IPS-15b (cell line): ENCODE data around the gene WIPF2.

ENCODE experiments used
- H3K27me3 ChIP-seq: one replicate; pipeline ENCODE4 v1.6.1; 2013; ENCODE audit warnings: low read length; ENCODE audit not compliant: control insufficient read depth, insufficient read depth
- H3K36me3 ChIP-seq: one replicate; pipeline ENCODE4 v1.6.1; 2013; ENCODE audit warnings: low read length; ENCODE audit not compliant: control insufficient read depth, insufficient read depth
- H3K4me1 ChIP-seq: one replicate; pipeline ENCODE4 v1.6.1; 2013; ENCODE audit warnings: mild to moderate bottlenecking, low read length; ENCODE audit not compliant: control insufficient read depth, insufficient read depth
- H3K4me3 ChIP-seq: one replicate; pipeline ENCODE4 v1.5.1; 2013; ENCODE audit warnings: low read depth, low read length
- H3K9ac ChIP-seq: one replicate; pipeline ENCODE4 v1.6.1; 2013; ENCODE audit warnings: low read depth, mild to moderate bottlenecking, low read length
- H3K9me3 ChIP-seq: one replicate; pipeline ENCODE4 v1.6.1; 2013; ENCODE audit warnings: mild to moderate bottlenecking, low read length; ENCODE audit not compliant: control insufficient read depth, insufficient read depth

The WIPF2 gene

DNA sequence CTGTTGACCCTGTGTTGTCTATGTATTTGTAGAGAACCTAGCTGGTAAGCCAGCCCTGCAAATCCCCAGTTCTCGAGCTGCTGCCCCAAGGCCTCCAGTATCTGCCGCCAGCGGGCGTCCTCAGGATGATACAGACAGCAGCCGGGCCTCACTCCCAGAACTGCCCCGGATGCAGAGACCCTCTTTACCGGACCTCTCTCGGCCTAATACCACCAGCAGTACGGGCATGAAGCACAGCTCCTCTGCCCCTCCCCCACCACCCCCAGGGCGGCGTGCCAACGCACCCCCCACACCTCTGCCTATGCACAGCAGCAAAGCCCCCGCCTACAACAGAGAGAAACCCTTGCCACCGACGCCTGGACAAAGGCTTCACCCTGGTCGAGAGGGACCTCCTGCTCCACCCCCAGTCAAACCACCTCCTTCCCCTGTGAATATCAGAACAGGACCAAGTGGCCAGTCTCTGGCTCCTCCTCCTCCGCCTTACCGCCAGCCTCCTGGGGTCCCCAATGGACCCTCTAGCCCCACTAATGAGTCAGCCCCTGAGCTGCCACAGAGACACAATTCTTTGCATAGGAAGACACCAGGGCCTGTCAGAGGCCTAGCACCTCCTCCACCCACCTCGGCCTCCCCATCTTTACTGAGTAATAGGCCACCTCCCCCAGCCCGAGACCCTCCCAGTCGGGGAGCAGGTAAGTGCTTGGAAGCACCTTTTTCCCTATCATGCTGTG is 45.5 kb downstream of the WIPF2 start:
- Histone ChIP-seq H3K9me3 (no peaks in the 10 kb centered on the region), H3K36me3 (peaks cover 5% of the 10 kb centered on the region), H3K9ac (no peak overlapping the region), H3K4me1 (no peaks in the 10 kb centered on the region), H3K27me3 (no peaks in the 10 kb centered on the region), H3K4me3 (no peak overlapping the region)

DNA sequence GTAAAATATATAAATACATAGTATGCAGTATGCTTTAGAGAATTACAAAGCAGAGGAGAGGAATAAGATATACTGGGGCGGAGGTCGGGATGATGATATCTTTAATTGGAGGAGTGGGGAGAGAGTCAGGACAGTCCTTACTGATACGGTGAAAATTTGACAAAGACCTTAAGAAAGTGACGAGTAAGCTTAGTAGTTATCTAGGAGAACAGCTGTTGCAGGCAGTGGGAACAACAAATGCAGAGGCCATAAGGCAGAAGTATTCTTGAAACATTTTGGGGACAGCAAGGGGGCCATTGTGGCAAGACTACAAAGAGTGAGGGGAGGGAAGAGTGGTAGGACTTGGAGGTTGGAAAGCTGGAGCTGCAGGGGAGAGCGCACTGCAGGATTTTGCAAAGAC is 46.2 kb downstream of the WIPF2 start:
- H3K9ac ChIP-seq, result no peak overlapping the region
- H3K4me3 ChIP-seq, result no peak overlapping the region
- peaks cover 5% of the 10 kb centered on the region for H3K36me3 ChIP-seq
- no peaks in the 10 kb centered on the region for H3K27me3 ChIP-seq
- no peaks in the 10 kb centered on the region for H3K9me3 ChIP-seq
- H3K4me1 ChIP-seq, result no peaks in the 10 kb centered on the region

DNA sequence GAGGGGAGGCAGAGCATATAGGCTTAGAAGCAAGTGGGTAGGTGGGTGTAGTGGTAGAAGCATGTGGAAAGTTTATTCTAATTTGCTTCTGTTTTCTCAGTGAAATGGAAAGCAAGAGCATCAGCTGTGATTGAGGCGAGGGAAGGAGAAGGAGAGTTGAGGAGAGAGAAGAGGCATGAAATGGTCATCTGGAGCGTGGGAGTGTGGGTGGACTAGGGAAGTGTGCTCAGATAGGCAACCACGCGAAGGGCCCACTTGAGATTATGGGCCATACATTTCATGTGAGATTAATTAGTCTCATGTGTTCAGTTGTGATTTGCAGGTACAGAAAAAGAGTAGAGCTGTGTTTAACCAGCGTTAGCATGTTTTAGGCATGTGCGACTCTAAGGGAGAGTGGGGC is 47.8 kb downstream of the WIPF2 start:
- Histone ChIP-seq H3K36me3 (peaks cover 3% of the 10 kb centered on the region), H3K27me3 (no peaks in the 10 kb centered on the region), H3K9ac (no peak overlapping the region), H3K9me3 (no peaks in the 10 kb centered on the region), H3K4me3 (no peak overlapping the region), H3K4me1 (no peaks in the 10 kb centered on the region)

DNA sequence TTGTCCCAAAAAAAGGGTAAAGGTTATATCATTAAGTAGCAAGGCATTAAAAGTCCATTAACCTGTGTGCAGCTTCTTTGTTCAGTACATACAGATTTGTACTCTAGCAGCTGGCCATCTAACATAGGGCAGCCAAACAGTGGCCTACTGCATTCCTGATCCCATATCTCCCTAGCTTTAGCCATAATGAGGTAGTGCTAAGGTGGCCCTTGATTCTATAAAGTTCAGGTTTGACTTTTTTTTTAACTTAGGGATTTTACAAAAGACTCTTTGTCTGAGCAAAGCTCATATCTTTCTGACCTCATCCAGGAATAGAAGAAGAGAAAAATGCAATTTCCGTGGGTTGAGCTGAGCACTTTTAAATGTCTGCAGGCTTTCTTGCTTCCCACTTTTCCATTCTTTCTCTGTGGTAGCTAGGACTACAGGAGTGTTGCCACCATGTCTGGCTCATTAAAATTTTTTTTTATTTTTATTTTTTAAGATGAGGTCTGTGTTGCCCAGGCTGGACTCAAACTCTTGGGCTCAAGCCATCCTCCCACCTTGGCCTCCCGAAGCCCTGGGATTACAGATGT is 49.1 kb downstream of the WIPF2 start:
- H3K36me3 ChIP-seq, result peaks cover 3% of the 10 kb centered on the region
- H3K27me3 ChIP-seq, result no peaks in the 10 kb centered on the region
- no peaks in the 10 kb centered on the region for H3K4me1 ChIP-seq
- no peaks in the 10 kb centered on the region for H3K9me3 ChIP-seq
- H3K4me3 ChIP-seq, result no peak overlapping the region
- no peak overlapping the region for H3K9ac ChIP-seq

DNA sequence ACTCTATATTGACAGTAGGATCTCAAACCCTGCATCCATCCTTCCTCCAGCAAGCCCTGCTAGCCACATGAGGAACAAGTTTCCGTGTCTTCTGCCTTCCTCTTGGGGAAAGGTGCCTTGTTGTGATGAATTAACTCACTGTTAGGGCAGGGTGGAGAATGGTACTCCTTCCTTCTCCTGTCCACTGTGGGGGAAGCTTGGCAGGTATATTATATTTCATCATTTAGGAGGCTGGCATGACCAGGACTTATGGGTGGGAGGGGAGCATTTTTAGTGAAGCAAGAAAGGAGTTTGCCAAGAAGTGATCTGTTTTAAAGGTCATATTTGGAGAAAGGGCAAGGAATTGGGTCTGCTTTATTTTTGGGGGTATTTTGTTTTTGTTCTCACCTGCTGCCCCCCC is 59.3 kb downstream of the WIPF2 start:
- no peak overlapping the region for H3K4me3 ChIP-seq
- H3K4me1 ChIP-seq, result peaks cover 3% of the 10 kb centered on the region
- H3K9me3 ChIP-seq, result no peaks in the 10 kb centered on the region
- no peak overlapping the region for H3K9ac ChIP-seq
- peaks cover 18% of the 10 kb centered on the region for H3K36me3 ChIP-seq
- no peaks in the 10 kb centered on the region for H3K27me3 ChIP-seq

DNA sequence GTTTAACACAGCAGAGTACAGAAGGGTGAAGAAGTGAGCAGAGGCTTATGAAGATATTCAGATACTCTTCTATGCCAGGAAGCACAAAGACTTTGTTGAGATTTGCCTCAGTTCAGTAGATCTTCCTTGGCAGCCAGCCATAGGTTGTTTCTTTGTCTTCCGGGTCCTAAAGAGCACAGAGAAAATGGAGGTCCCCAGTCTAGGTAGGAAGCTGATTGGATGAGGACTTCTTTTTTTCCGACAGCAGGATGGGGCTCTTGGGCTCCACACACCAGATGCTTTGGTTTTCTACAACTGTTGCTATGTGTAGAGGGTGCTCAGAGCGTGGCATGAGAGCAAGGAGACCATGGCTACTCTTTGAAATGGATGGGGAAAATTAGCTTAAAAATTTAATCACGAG is 60.3 kb downstream of the WIPF2 start:
- H3K4me3 ChIP-seq, result no peak overlapping the region
- H3K4me1 ChIP-seq, result peaks cover 3% of the 10 kb centered on the region
- H3K36me3 ChIP-seq, result peaks cover 18% of the 10 kb centered on the region
- H3K27me3 ChIP-seq, result no peaks in the 10 kb centered on the region
- H3K9me3 ChIP-seq, result no peaks in the 10 kb centered on the region
- no peak overlapping the region for H3K9ac ChIP-seq

DNA sequence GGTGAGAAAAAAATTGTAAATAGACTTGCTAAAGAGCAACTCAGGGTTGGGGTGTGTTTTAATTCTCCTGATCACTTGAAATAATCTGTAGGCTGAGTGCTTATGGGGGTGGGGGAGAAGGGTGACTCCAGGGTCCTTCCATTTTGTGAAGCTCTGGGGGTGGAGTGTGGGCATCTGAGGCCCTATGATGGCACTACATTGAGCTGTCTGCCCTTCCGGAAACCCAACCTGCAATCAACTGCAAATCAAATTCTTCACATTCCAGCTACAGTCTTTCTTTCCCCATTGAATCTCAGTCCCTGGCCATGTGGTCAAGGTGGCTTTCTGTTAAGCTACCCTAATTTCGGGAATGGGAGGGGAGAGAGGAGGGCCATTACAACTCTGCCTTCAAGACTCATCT is 62.6 kb downstream of the WIPF2 start:
- Histone ChIP-seq H3K27me3 (no peaks in the 10 kb centered on the region), H3K9me3 (no peaks in the 10 kb centered on the region), H3K9ac (no peak overlapping the region), H3K4me1 (peaks cover 3% of the 10 kb centered on the region), H3K36me3 (peaks cover 11% of the 10 kb centered on the region), H3K4me3 (no peak overlapping the region)

DNA sequence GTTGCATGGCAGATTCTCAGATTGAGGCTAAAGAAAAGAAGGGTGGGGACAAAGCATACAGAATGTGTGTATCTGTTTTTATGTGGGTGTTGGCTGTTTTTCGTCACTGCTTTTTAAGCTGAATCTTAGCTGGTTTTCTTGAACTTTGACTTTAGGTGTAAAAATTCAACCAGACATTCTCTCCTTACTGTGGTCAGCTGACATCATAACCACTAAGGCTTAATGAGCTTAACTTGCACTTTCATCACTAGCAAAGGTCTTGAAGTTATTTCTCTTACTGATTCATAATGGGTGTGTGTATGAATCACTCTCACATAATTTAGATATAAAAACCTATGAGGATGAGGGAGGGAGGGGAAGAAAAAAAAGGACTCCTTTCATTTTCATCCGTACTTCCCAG is 64.6 kb downstream of the WIPF2 start:
- Histone ChIP-seq H3K4me1 (peaks cover 5% of the 10 kb centered on the region), H3K9ac (no peak overlapping the region), H3K36me3 (peaks cover 7% of the 10 kb centered on the region), H3K9me3 (no peaks in the 10 kb centered on the region), H3K4me3 (no peak overlapping the region), H3K27me3 (no peaks in the 10 kb centered on the region)

DNA sequence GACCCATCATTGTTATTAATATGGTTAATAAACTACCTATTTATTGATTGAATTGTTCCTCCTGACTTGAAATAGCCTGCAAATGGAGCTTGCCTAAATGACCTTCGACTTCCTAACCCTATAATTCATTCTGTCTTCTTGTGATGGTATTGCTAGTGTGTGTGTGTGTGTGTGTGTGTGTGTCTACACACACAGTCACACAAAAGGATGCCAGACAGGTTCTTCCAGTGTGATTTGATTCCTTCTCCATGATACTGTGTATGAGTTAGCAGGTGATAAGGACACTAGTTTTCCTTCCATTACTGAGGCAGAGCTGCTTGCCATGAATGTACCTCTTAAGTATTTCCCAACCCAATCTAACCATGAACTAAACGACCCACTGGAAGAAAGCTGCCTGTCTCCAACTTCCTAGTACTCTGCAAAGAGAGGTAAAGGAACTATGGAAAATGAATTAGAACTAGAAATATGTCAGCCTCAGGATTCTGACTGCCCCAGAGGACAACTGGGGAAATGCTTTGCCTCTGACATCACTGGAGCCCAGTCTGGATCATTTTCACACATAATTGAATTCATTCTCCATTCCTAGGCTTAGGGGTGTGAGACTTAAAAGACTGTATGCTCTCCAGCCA is 65.1 kb downstream of the WIPF2 start:
- peaks cover 7% of the 10 kb centered on the region for H3K36me3 ChIP-seq
- no peak overlapping the region for H3K9ac ChIP-seq
- no peaks in the 10 kb centered on the region for H3K27me3 ChIP-seq
- peaks cover 8% of the 10 kb centered on the region for H3K4me1 ChIP-seq
- H3K9me3 ChIP-seq, result no peaks in the 10 kb centered on the region
- no peak overlapping the region for H3K4me3 ChIP-seq

DNA sequence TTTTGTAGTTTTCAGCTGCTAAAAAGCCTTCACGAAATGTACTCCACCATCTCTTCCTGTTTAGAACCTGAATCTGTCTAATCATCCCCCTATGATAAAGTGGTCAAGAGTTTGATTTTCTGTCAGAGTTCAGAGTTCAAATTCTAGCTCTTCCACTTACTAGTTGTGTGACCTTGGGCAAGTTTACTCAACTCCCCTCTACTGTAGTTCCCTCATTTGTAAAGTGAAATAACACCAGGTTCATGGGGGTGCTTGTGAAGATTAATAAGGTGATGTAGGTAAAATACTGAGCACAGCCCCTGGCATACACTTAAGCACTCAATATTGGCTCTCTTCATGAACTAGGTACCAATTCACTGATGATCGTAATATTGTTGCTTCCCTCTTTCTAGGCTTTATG is 67.4 kb downstream of the WIPF2 start:
- no peak overlapping the region for H3K9ac ChIP-seq
- H3K27me3 ChIP-seq, result no peaks in the 10 kb centered on the region
- H3K4me3 ChIP-seq, result no peak overlapping the region
- peaks cover 16% of the 10 kb centered on the region for H3K36me3 ChIP-seq
- H3K4me1 ChIP-seq, result peaks cover 8% of the 10 kb centered on the region
- H3K9me3 ChIP-seq, result no peaks in the 10 kb centered on the region

DNA sequence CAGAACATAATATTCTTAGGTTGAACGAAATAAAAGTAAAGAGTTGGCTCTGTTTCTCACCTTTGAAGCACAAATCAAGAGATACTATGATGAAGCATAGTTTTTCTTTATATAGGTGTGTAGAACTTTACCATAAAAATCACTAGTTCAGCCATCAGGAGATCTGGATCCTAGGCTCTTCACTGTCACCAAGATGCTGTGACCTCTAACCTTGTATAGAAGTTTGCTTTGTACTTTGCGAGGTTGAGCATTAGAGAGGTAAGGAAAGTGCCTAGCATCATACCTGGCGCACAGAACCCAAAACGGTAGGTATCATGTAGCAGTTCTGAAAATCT is 68.0 kb downstream of the WIPF2 start:
- H3K9ac ChIP-seq, result no peak overlapping the region
- H3K36me3 ChIP-seq, result peaks cover 16% of the 10 kb centered on the region
- no peaks in the 10 kb centered on the region for H3K9me3 ChIP-seq
- H3K27me3 ChIP-seq, result no peaks in the 10 kb centered on the region
- H3K4me1 ChIP-seq, result peaks cover 5% of the 10 kb centered on the region
- peak overlapping the region; percentile 45 for H3K4me3 ChIP-seq
